ENCODE results near the gene ARL15.

ARL15 gene

DNA sequence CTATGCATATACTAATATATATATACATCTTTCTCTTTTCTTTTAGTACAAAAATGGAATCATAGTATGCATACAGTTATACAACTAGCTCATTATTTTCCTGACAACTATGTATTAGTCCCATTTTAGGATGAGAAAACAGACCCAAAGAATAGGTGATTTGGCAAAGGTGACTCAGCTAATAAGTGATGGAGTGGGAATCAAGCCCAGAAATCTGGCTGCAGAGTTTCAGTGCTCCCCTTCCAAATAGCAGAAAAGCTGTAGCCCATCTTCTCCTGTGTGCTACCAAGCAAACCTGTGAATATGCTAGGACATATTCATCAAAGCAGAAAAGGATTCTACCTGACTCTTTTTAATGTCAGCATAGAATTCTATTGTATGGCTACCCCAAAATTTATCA, 114.7 kb downstream of the ARL15 start:
- no peaks in the 10 kb centered on the region for H3K27me3 ChIP-seq (ENCODE audit: low read depth, low read length)
- no peaks in the 10 kb centered on the region for H3K9me3 ChIP-seq (ENCODE audit: control insufficient read depth in 1 of 2, low read length in 2 of 2)
- H3K4me1 ChIP-seq (ENCODE audit: control insufficient read depth in 1 of 2, insufficient read depth in 2 of 2, low read length in 2 of 2), result peaks cover 0 to 12% of the 10 kb centered on the region in 2 donors
- H3K36me3 ChIP-seq (ENCODE audit: control insufficient read depth in 1 of 2, insufficient read depth in 2 of 2, low read length in 2 of 2), result no peaks in the 10 kb centered on the region
- H3K27ac ChIP-seq (ENCODE audit: low read length), result no peak overlapping the region
- no peak overlapping the region for H3K4me3 ChIP-seq (ENCODE audit: low read depth in 1 of 2, low read length in 2 of 2)

DNA sequence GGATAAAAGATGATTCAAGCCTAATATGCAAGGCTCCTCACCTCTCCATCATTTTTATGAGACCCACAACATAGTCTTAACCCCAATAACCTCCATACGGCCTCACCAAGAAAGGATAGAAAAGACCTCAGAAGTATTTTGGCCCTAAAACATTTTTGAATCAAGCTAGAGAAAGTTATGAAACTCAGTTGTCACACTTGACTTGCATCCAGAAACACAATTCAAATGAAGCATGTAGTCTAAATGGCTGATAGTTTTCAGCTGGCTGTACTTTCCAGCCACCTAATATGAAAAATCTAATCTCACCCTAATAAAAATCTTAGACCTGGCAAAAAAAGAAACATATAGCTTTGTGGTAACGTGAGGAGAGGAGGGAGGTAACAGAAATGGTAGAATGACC, 116.1 kb downstream of the ARL15 start:
- Histone ChIP-seq H3K36me3 (ENCODE audit: control insufficient read depth in 1 of 2, insufficient read depth in 2 of 2, low read length in 2 of 2) (no peaks in the 10 kb centered on the region), H3K4me1 (ENCODE audit: control insufficient read depth in 1 of 2, insufficient read depth in 2 of 2, low read length in 2 of 2) (peaks cover 0 to 12% of the 10 kb centered on the region in 2 donors), H3K27ac (ENCODE audit: low read length) (no peak overlapping the region), H3K9me3 (ENCODE audit: control insufficient read depth in 1 of 2, low read length in 2 of 2) (no peaks in the 10 kb centered on the region), H3K4me3 (ENCODE audit: low read depth in 1 of 2, low read length in 2 of 2) (no peak overlapping the region), H3K27me3 (ENCODE audit: low read depth, low read length) (no peaks in the 10 kb centered on the region)

DNA sequence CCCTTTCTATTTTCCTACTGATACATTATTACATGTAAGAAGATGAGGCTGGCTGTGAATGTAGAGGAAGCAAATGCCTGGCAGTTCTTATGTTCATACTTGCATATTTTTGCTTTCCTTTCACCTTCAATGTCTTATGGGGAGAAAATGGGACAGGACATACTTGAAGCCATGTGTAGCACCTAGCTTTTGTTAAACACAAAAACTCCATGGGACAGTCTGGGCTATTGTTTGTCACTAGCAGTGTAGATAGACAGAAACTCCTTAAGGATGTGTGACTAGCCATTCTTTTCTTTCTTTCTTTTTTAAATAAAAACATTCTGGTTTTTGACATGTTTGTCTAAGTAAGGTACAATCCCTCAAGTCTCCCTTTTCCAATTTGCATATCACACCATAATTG, 122.7 kb downstream of the ARL15 start:
- Histone ChIP-seq H3K4me3 (ENCODE audit: low read depth in 1 of 2, low read length in 2 of 2) (no peak overlapping the region), H3K27me3 (ENCODE audit: low read depth, low read length) (no peaks in the 10 kb centered on the region), H3K36me3 (ENCODE audit: control insufficient read depth in 1 of 2, insufficient read depth in 2 of 2, low read length in 2 of 2) (no peaks in the 10 kb centered on the region), H3K4me1 (ENCODE audit: control insufficient read depth in 1 of 2, insufficient read depth in 2 of 2, low read length in 2 of 2) (peaks cover 0 to 5% of the 10 kb centered on the region in 2 donors), H3K27ac (ENCODE audit: low read length) (no peak overlapping the region), H3K9me3 (ENCODE audit: control insufficient read depth in 1 of 2, low read length in 2 of 2) (no peaks in the 10 kb centered on the region)

DNA sequence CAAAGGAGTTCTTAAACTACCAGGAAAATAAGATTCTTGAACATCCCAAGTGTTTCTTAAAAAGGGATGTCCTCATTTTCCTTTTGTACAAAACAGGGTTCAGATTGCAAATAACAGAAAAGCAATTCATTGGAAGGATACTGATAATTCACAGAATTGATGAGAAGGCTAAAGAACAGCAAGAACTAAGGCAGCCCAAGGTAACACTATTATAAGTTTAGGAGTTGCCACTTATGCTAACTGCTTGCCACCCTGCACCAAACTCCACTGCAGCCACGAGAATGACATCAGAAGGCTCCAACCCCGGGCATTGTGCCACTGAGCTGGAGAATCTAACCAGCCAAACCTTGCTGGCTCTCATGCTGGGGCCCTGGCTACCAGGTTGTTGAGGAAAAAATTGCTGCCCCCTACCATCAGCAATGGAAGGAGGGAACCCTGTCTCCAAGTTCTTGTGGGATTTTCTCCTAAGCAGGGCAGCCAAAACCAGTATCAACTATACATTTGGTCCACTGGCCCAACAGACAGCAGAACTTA, 123.4 kb downstream of the ARL15 start:
- no peak overlapping the region for H3K27ac ChIP-seq (ENCODE audit: low read length)

DNA sequence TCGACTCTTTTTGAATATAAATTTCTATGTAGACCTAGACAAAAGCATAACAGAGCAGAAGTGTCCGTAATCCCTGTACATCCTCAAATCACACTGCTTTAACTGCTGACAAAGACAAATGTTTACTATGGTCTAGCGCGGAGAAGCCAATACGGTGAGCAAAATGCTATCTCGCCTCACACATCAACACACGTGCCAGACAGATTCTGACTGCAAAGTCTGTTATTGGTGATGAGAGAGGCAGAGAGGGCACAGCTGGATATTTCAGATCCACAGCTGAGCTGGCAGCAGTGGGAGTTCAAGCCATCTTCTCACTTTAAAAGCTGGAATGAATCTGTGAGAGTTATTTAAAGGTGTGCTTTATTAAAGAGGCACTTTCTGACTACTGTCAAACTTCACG, 124.3 kb downstream of the ARL15 start:
- no peaks in the 10 kb centered on the region for H3K27me3 ChIP-seq (ENCODE audit: low read depth, low read length)
- H3K4me3 ChIP-seq (ENCODE audit: low read depth in 1 of 2, low read length in 2 of 2), result no peak overlapping the region
- no peaks in the 10 kb centered on the region for H3K4me1 ChIP-seq (ENCODE audit: control insufficient read depth in 1 of 2, insufficient read depth in 2 of 2, low read length in 2 of 2)
- no peaks in the 10 kb centered on the region for H3K9me3 ChIP-seq (ENCODE audit: control insufficient read depth in 1 of 2, low read length in 2 of 2)
- no peak overlapping the region for H3K27ac ChIP-seq (ENCODE audit: low read length)
- H3K36me3 ChIP-seq (ENCODE audit: control insufficient read depth in 1 of 2, insufficient read depth in 2 of 2, low read length in 2 of 2), result no peaks in the 10 kb centered on the region

More for the DNA sequence above, 123.4 kb downstream of the ARL15 start:
- peaks cover 0 to 5% of the 10 kb centered on the region in 2 donors for H3K4me1 ChIP-seq (ENCODE audit: control insufficient read depth in 1 of 2, insufficient read depth in 2 of 2, low read length in 2 of 2)
- H3K36me3 ChIP-seq (ENCODE audit: control insufficient read depth in 1 of 2, insufficient read depth in 2 of 2, low read length in 2 of 2), result no peaks in the 10 kb centered on the region
- H3K4me3 ChIP-seq (ENCODE audit: low read depth in 1 of 2, low read length in 2 of 2), result no peak overlapping the region
- no peaks in the 10 kb centered on the region for H3K27me3 ChIP-seq (ENCODE audit: low read depth, low read length)
- no peaks in the 10 kb centered on the region for H3K9me3 ChIP-seq (ENCODE audit: control insufficient read depth in 1 of 2, low read length in 2 of 2)

DNA sequence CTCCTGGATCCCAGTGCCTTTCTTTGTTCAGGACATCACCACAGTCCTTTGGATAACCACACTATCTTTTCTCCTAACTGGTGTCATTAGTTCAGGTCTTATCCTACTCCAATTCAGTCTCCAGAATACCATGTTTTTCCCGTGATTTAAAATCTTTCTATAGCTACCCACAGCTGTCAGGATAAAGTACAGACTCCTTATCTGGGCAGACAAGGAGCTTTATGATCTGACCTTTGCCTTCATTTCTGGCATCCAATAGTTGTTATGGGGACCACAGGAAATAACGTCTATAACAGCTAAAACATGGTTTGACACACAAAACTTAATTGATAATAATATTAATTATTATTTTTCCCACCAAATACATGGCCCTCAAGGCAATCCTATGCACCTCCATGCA, 125.6 kb downstream of the ARL15 start:
- Histone ChIP-seq H3K4me1 (ENCODE audit: control insufficient read depth in 1 of 2, insufficient read depth in 2 of 2, low read length in 2 of 2) (peaks cover 0 to 7% of the 10 kb centered on the region in 2 donors), H3K4me3 (ENCODE audit: low read depth in 1 of 2, low read length in 2 of 2) (no peak overlapping the region), H3K27ac (ENCODE audit: low read length) (no peak overlapping the region), H3K9me3 (ENCODE audit: control insufficient read depth in 1 of 2, low read length in 2 of 2) (no peaks in the 10 kb centered on the region), H3K36me3 (ENCODE audit: control insufficient read depth in 1 of 2, insufficient read depth in 2 of 2, low read length in 2 of 2) (no peaks in the 10 kb centered on the region), H3K27me3 (ENCODE audit: low read depth, low read length) (no peaks in the 10 kb centered on the region)

DNA sequence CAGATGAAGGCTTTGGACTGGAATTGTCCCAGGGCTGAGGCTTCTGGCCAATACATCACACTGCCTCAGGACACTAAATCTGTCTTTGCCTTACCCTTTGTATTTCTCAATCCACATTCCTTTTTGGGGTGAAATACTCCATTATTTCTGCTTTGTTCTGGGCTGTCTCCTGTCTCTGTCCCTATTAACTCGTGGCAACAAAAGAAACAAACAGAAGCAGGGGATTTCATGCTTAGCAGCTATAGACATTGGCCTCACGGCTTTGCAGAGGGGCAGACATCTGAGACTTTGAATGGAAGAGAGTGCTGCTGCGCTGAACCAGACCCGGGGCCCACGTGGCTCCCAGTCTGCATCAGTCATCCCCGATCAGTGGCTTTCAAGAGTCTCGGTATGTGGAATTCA, 129.7 kb downstream of the ARL15 start:
- Histone ChIP-seq H3K4me1 (ENCODE audit: control insufficient read depth in 1 of 2, insufficient read depth in 2 of 2, low read length in 2 of 2) (peaks cover 7 to 11% of the 10 kb centered on the region in 2 donors), H3K27ac (ENCODE audit: low read length) (no peak overlapping the region), H3K9me3 (ENCODE audit: control insufficient read depth in 1 of 2, low read length in 2 of 2) (no peaks in the 10 kb centered on the region), H3K27me3 (ENCODE audit: low read depth, low read length) (no peaks in the 10 kb centered on the region), H3K4me3 (ENCODE audit: low read depth in 1 of 2, low read length in 2 of 2) (no peak overlapping the region), H3K36me3 (ENCODE audit: control insufficient read depth in 1 of 2, insufficient read depth in 2 of 2, low read length in 2 of 2) (no peaks in the 10 kb centered on the region)

DNA sequence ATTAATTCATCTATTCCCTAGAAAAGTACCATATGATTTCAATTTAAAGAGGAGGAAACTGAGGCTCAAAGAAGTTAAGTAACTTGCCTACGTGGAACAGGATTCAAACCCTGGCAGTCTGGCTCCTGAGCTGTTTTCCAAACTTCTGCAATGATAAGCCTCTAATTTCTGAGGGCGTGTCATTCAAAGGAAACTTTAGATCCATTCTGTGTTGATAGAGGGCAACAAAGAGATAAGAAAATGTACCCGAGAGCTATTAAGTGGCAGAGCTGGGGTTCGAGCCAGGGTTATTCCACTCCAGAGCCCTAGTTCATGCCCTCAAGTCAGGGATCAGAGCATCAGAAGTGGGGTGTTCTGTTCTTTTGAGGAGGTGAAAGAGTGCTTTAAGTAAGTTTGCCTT, 131.4 kb downstream of the ARL15 start:
- Histone ChIP-seq H3K4me3 (ENCODE audit: low read depth in 1 of 2, low read length in 2 of 2) (no peak overlapping the region), H3K27ac (ENCODE audit: low read length) (no peak overlapping the region), H3K27me3 (ENCODE audit: low read depth, low read length) (no peaks in the 10 kb centered on the region), H3K9me3 (ENCODE audit: control insufficient read depth in 1 of 2, low read length in 2 of 2) (no peaks in the 10 kb centered on the region), H3K36me3 (ENCODE audit: control insufficient read depth in 1 of 2, insufficient read depth in 2 of 2, low read length in 2 of 2) (no peaks in the 10 kb centered on the region), H3K4me1 (ENCODE audit: control insufficient read depth in 1 of 2, insufficient read depth in 2 of 2, low read length in 2 of 2) (peaks cover 7 to 11% of the 10 kb centered on the region in 2 donors)

DNA sequence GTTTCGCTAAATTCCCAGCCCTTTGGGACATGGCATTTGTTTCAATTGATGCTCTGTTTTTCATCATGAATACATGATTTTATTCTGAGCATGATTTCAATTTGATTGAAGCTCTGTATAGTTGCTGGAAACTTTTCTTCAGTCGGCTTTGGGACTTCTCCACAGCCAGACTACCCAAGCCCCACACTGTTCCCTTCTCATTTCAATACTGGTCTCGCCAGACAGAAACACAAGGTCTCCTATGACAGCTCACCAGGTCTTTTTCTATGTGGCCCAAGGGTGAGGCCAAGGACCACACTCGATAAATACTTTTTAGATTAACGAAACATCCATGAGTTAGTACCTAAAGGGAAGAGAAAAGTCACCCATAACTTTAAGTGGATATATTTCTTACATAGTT, 132.2 kb downstream of the ARL15 start:
- Histone ChIP-seq H3K4me1 (ENCODE audit: control insufficient read depth in 1 of 2, insufficient read depth in 2 of 2, low read length in 2 of 2) (peaks cover 7 to 11% of the 10 kb centered on the region in 2 donors), H3K27ac (ENCODE audit: low read length) (no peak overlapping the region), H3K4me3 (ENCODE audit: low read depth in 1 of 2, low read length in 2 of 2) (no peak overlapping the region), H3K27me3 (ENCODE audit: low read depth, low read length) (no peaks in the 10 kb centered on the region), H3K36me3 (ENCODE audit: control insufficient read depth in 1 of 2, insufficient read depth in 2 of 2, low read length in 2 of 2) (no peaks in the 10 kb centered on the region), H3K9me3 (ENCODE audit: control insufficient read depth in 1 of 2, low read length in 2 of 2) (no peaks in the 10 kb centered on the region)

DNA sequence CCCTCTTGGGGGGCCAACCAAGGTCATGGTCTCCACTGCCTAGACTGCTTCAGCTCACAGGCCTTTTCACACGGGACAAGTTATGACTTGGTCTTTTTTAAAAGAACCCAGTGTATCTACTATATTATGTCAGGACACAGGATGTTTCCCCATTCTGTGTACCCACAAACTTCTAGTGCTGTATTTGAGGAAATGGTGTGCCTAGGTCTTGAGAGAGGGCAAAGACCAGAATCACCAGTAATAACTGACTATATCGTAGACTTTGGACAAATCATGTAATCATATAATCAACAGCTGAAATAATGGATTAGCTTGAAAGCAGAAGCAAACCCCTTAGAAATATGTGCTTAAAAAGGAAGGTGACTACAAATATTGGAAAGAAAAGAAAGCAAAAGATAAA, 133.3 kb downstream of the ARL15 start:
- Histone ChIP-seq H3K27me3 (ENCODE audit: low read depth, low read length) (no peaks in the 10 kb centered on the region), H3K4me1 (ENCODE audit: control insufficient read depth in 1 of 2, insufficient read depth in 2 of 2, low read length in 2 of 2) (peaks cover 7 to 11% of the 10 kb centered on the region in 2 donors), H3K27ac (ENCODE audit: low read length) (no peak overlapping the region), H3K36me3 (ENCODE audit: control insufficient read depth in 1 of 2, insufficient read depth in 2 of 2, low read length in 2 of 2) (no peaks in the 10 kb centered on the region), H3K4me3 (ENCODE audit: low read depth in 1 of 2, low read length in 2 of 2) (no peak overlapping the region), H3K9me3 (ENCODE audit: control insufficient read depth in 1 of 2, low read length in 2 of 2) (no peaks in the 10 kb centered on the region)

DNA sequence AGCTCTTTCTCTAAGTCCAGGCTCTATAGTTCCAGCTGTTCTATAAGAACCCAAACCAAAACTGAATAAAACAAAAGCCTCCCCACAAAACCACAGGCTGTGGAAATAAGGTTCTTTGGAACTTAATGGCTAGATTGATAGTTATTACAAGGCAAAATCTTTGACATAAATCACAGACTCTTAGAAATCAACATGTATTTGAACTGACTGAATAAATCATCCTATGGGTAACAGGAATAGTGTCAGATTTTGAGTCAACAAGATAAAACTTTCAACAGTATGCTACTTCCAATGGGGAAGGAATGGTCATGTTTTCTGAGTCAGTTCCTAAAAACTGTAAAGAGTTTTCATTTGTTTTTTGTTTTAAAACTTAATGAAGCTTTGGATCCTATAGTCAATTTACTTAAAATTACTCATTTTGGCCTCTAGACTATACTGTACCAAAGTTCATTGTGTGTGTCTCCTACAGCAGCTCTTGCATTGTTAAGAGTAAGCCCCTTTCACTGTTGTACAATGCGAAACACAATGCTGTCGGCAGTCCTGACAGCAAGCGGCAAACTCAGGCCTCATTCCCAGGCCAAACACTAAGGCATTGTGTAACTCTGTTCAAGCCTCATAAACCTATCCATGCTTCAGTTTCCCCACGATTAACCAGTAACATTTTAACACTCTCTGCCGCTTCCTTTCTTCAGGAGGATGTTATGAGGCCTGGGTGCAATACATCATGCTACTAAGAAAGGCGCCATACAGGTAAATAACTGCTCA, 134.1 kb downstream of the ARL15 start:
- Histone ChIP-seq H3K27ac (ENCODE audit: low read length) (no peak overlapping the region), H3K9me3 (ENCODE audit: control insufficient read depth in 1 of 2, low read length in 2 of 2) (no peaks in the 10 kb centered on the region), H3K27me3 (ENCODE audit: low read depth, low read length) (no peaks in the 10 kb centered on the region), H3K4me3 (ENCODE audit: low read depth in 1 of 2, low read length in 2 of 2) (no peak overlapping the region), H3K36me3 (ENCODE audit: control insufficient read depth in 1 of 2, insufficient read depth in 2 of 2, low read length in 2 of 2) (peaks cover 0 to 3% of the 10 kb centered on the region in 2 donors), H3K4me1 (ENCODE audit: control insufficient read depth in 1 of 2, insufficient read depth in 2 of 2, low read length in 2 of 2) (peaks cover 7 to 11% of the 10 kb centered on the region in 2 donors)

DNA sequence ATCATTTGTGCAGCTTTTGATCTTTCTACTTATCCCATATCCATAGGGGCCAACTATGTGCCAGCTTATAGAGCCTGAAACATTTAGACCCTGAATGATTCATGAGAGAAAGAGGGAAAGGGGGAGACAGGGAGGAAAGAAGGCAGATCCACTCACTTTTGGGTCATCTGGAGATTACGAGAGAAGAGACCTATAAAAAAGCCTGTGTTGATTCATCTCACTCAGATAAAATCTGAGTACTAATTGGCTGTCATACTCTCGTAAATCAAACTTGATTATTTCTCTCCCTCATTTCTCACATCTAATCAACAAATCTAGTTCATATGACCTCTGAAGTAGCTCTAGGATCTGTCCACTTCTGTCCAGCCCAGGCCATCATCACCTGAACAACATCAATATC, 137.1 kb downstream of the ARL15 start:
- H3K27me3 ChIP-seq (ENCODE audit: low read depth, low read length), result no peaks in the 10 kb centered on the region
- H3K36me3 ChIP-seq (ENCODE audit: control insufficient read depth in 1 of 2, insufficient read depth in 2 of 2, low read length in 2 of 2), result peaks cover 0 to 3% of the 10 kb centered on the region in 2 donors
- H3K27ac ChIP-seq (ENCODE audit: low read length), result no peak overlapping the region
- no peak overlapping the region for H3K4me3 ChIP-seq (ENCODE audit: low read depth in 1 of 2, low read length in 2 of 2)
- no peaks in the 10 kb centered on the region for H3K9me3 ChIP-seq (ENCODE audit: control insufficient read depth in 1 of 2, low read length in 2 of 2)
- peaks cover 0 to 7% of the 10 kb centered on the region in 2 donors for H3K4me1 ChIP-seq (ENCODE audit: control insufficient read depth in 1 of 2, insufficient read depth in 2 of 2, low read length in 2 of 2)

All from muscle layer of duodenum (tissue), 2 donors.